Measurements from ENCODE around the gene AHCTF1. TPM values are rescaled to one million over a fixed set of nuclear protein-coding genes. Genes with fewer than 3 reads are reported as not detected.

The AHCTF1 gene
- total RNA-seq, 1 donor from 2014 or later = 20.2 TPM

Other genes starting within 250 kb of the AHCTF1 start
- 19.5 TPM for gene SCCPDH, start 207.5 kb downstream of the AHCTF1 start, total RNA-seq (ENCODE audit: unreplicated experiment)
- 3.2 TPM for gene ZNF695, start 76.1 kb upstream of the AHCTF1 start, total RNA-seq (ENCODE audit: unreplicated experiment)
- gene ZNF670, start 146.9 kb upstream of the AHCTF1 start, total RNA-seq (ENCODE audit: unreplicated experiment) = 9.7 TPM
- gene ZNF669, start 172.4 kb upstream of the AHCTF1 start, total RNA-seq (ENCODE audit: unreplicated experiment) = 21.7 TPM
- gene ZNF124, start 240.1 kb upstream of the AHCTF1 start, total RNA-seq (ENCODE audit: unreplicated experiment) = 138 TPM

All from endothelial cell (in vitro differentiated cells).